NCI-H2196 treated with DMSO at 0.1 percent for 48 hours (cell line): ENCODE results near the gene OSBPL5.

Experiments
- DNase-seq: peaks from one replicate; lab custom pipeline; 2025; ENCODE audit not compliant: unreplicated experiment; lab: John Stamatoyannopoulos, UW

The OSBPL5 gene

GRCh38 chr11:3041699-3042441 is 123.2 kb downstream of the OSBPL5 start:
- DNase-seq: no peak

- no peak for DNase-seq
These were observed 124.2 kb downstream of the OSBPL5 start for GRCh38 chr11:3040881-3041280.

GRCh38 chr11:3037945-3038271 is 127.2 kb downstream of the OSBPL5 start:
- no peak for DNase-seq
